HepG2 (cell line): ENCODE results near the gene CPNE5. TPM values are rescaled to one million over a fixed set of nuclear protein-coding genes. Genes with fewer than 3 reads are reported as not detected.

ENCODE experiments used
- ATAC-seq: fragments of 200-7000 bp; cut with Tn5 transposase; 3 replicates; pipeline ENCODE4 v1.9.1; 2020; ENCODE audit warnings: mild to moderate bottlenecking, moderate library complexity
- BruUV-seq: library from RNA; stranded (reverse); fragments of 400-500 nt; replicated peaks from 2 replicates; lab custom pipeline; 2021; lab: Mats Ljungman, UMichigan
- CTCF ChIA-PET: fragments of 300-600 bp; formaldehyde crosslinking; extraction: SDS; loops from one replicate; lab custom pipeline; 2021; ENCODE audit warnings: low total read pairs, inconsistent platforms, low intra/inter-chr PET ratio; lab: Yijun Ruan, JAX
- POLR2A ChIA-PET: fragments of 350-600 bp; sonication (Branson Sonifier 250); formaldehyde crosslinking; loops from one replicate; lab custom pipeline; 2020; ENCODE audit warnings: antibody characterized with exemption, inconsistent platforms; lab: Yijun Ruan, JAX
- DNase-seq: peaks from one replicate; pipeline ENCODE4 v3.0.0-alpha.2; 2015; ENCODE audit warnings: low spot score
- FAIRE-seq: peaks from 3 replicates; lab custom pipeline; 2011; peaks lifted over from hg19 to GRCh38; lab: Jason Lieb, UNC
- H2AFZ ChIP-seq: one replicate; pipeline ENCODE4 v1.6.1; 2011; ENCODE audit warnings: low read length, inconsistent platforms
- H3K27ac ChIP-seq: fragments of 300-600 bp; 3 replicates; pipeline ENCODE4 v1.8.0; 2011; ENCODE audit warnings: mixed run types, mild to moderate bottlenecking, mixed read lengths, low read length, inconsistent platforms; ENCODE audit not compliant: insufficient read depth; ENCODE audit errors: extremely low read length
- H3K27me3 ChIP-seq, 2 experiments: fragments of 200-600 bp in 1 of 2; 2 replicates in 1 of 2; 3 replicates in 1 of 2; pipeline versions ENCODE4 v1.6.0 to v1.8.0; 2011; ENCODE audit warnings: low read length in 2 of 2, mild to moderate bottlenecking in 2 of 2, moderate library complexity in 2 of 2, inconsistent platforms in 1 of 2; ENCODE audit not compliant: insufficient read depth in 2 of 2, control insufficient read depth in 1 of 2
- H3K36me3 ChIP-seq, 2 experiments: fragments of 200-600 bp in 1 of 2; replicated peaks in 1 of 2; 2 replicates in 1 of 2; 3 replicates in 1 of 2; pipeline versions ENCODE4 v1.5.1 to v1.8.0; 2011; ENCODE audit warnings: low read length in 2 of 2, inconsistent platforms in 1 of 2; ENCODE audit not compliant: insufficient read depth in 2 of 2, control insufficient read depth in 1 of 2
- H3K4me1 ChIP-seq: 2 replicates; pipeline ENCODE4 v1.5.1; 2012; ENCODE audit warnings: low read length, inconsistent platforms; ENCODE audit not compliant: insufficient read depth
- H3K4me2 ChIP-seq: 2 replicates; pipeline ENCODE4 v1.6.0; 2011; ENCODE audit warnings: low read depth, low read length, inconsistent platforms
- H3K4me3 ChIP-seq, 3 experiments: fragments of 200-600 bp in 1 of 3; sonication (generic), shearing (Covaris generic) in 1 of 3; replicated peaks in 1 of 3; 2 replicates each; pipeline ENCODE4 v1.5.1; 2011 to 2016; ENCODE audit warnings: low read length in 3 of 3, inconsistent platforms in 2 of 3, low read depth in 2 of 3, mild to moderate bottlenecking in 2 of 3, control low read depth in 1 of 3, mixed read lengths in 1 of 3; ENCODE audit not compliant: insufficient read depth in 1 of 3
- H3K79me2 ChIP-seq: one replicate; pipeline ENCODE4 v1.6.1; 2011; ENCODE audit warnings: low read length, inconsistent platforms; ENCODE audit not compliant: insufficient read depth
- H3K9ac ChIP-seq: 2 replicates; pipeline ENCODE4 v1.6.0; 2011; ENCODE audit warnings: mild to moderate bottlenecking, low read depth, low read length, inconsistent platforms; ENCODE audit not compliant: insufficient read depth
- H3K9me3 ChIP-seq: 2 replicates; pipeline ENCODE4 v1.5.1; 2012; ENCODE audit warnings: mild to moderate bottlenecking, low read length
- H4K20me1 ChIP-seq: 2 replicates; pipeline ENCODE4 v1.6.0; 2011; ENCODE audit warnings: inconsistent platforms, mild to moderate bottlenecking, low read length, moderate library complexity; ENCODE audit not compliant: insufficient read depth
- DPF2 ChIP-seq: sonication (generic); formaldehyde crosslinking; IDR thresholded peaks from 2 replicates; pipeline ENCODE4 v1.4.0; 2020; ENCODE audit warnings: mild to moderate bottlenecking, low read depth, missing genetic modification reagents, borderline replicate concordance
- FOXP1 ChIP-seq, 2 experiments: fragments of 450-650 bp in 1 of 2; IDR thresholded peaks; 2 replicates each; pipeline ENCODE4 v1.6.1; 2017 to 2018; ENCODE audit warnings: antibody characterized with exemption in 1 of 2
- GZF1 ChIP-seq: sonication (generic); formaldehyde crosslinking; IDR thresholded peaks from 2 replicates; pipeline ENCODE4 v1.5.1; 2020; ENCODE audit warnings: mild to moderate bottlenecking, missing genetic modification reagents
- IRX3 ChIP-seq: sonication (generic); formaldehyde crosslinking; IDR thresholded peaks from 2 replicates; pipeline ENCODE4 v1.8.1; 2023; ENCODE audit warnings: mild to moderate bottlenecking, low read depth, missing genetic modification reagents, borderline replicate concordance
- SP4 ChIP-seq: sonication (generic); formaldehyde crosslinking; IDR thresholded peaks from 2 replicates; pipeline ENCODE4 v1.8.1; 2023; ENCODE audit warnings: mild to moderate bottlenecking, missing genetic modification reagents
- TAF15 ChIP-seq: fragments of 200-400 bp; formaldehyde crosslinking; IDR thresholded peaks from one replicate; pipeline ENCODE4 v1.6.1; 2018; ENCODE audit warnings: mild to moderate bottlenecking, low read depth, low read length; ENCODE audit not compliant: poor library complexity, severe bottlenecking
- ZFP90 ChIP-seq: sonication (generic); formaldehyde crosslinking; IDR thresholded peaks from 2 replicates; pipeline ENCODE4 v1.8.0; 2022; ENCODE audit warnings: missing genetic modification reagents, mild to moderate bottlenecking, inconsistent platforms, borderline replicate concordance
- ZMYM3 ChIP-seq: sonication (generic); formaldehyde crosslinking; IDR thresholded peaks from 2 replicates; pipeline ENCODE4 v1.5.1; 2020; ENCODE audit warnings: mild to moderate bottlenecking, missing genetic modification reagents
- ZNF446 ChIP-seq: sonication (generic); formaldehyde crosslinking; IDR thresholded peaks from 2 replicates; pipeline ENCODE4 v1.5.0; 2020; ENCODE audit warnings: mild to moderate bottlenecking, missing genetic modification reagents
- WGBS: methylation state at CpG from one replicate; pipeline ENCODE4 v1.1.6; 2017; ENCODE audit warnings: low lambda C conversion rate; 5-methylcytosine and 5-hydroxymethylcytosine counted together
- in situ Hi-C: cut with HindIII; loops from 2 replicates; pipeline ENCODE4 v1.10.0; 2017; ENCODE audit warnings: low pct_unique_long_range_greater_than_20kb; ENCODE audit not compliant: extremely low pct_ligation_motif_present
- intact Hi-C: fragments of 100-400 bp; cut with micrococcal nuclease; formaldehyde crosslinking; loops from one replicate; pipeline ENCODE4 v1.10.0; 2022; ENCODE audit not compliant: unreplicated experiment
- polyA plus RNA-seq, 8 experiments: library from polyadenylated mRNA; depleted of rRNA in 3 of 8; stranded (reverse) in 7 of 8; unstranded in 1 of 8; fragments of >200 nt; fragmentation: Illumina TruSeq in 4 of 8; extraction: Trizol in 4 of 8; gene quantifications; 2 replicates each; pipeline versions ENCODE4 v1.2.1 to v1.2.3, GENCODE V29; 2011 to 2016; ENCODE audit warnings: low read depth in 4 of 8, missing spikeins in 1 of 8, mixed read lengths in 1 of 8; ENCODE audit not compliant: insufficient read depth in 1 of 8
- total RNA-seq, 5 experiments: library from RNA; depleted of rRNA; stranded (reverse); fragments of >200 nt; fragmentation: Illumina TruSeq; extraction: Trizol; gene quantifications; 2 replicates each; pipeline ENCODE4 v1.2.3, GENCODE V29; 2016; ENCODE audit warnings: low read depth in 1 of 5
- TF ChIP-seq, protein P1 (sequence below): sonication (generic); formaldehyde crosslinking; IDR thresholded peaks from 2 replicates; pipeline ENCODE4 v1.4.0; 2020; ENCODE audit warnings: mild to moderate bottlenecking, missing genetic modification reagents, borderline replicate concordance
- TF ChIP-seq, protein P2 (sequence below): sonication (generic); formaldehyde crosslinking; IDR thresholded peaks from 2 replicates; pipeline ENCODE4 v1.5.1; 2020; ENCODE audit warnings: missing genetic modification reagents, mild to moderate bottlenecking, borderline replicate concordance
- TF ChIP-seq, protein P3 (sequence below): sonication (generic); formaldehyde crosslinking; IDR thresholded peaks from 2 replicates; pipeline ENCODE4 v1.4.0; 2020; ENCODE audit warnings: missing genetic modification reagents

The CPNE5 gene
- total and polyA plus RNA-seq, 2 of the 13 experiments (the other 11 are each of a cell fraction or from before 2014, with no cell fraction given): 0.16 TPM; not detected in 1

DNA sequence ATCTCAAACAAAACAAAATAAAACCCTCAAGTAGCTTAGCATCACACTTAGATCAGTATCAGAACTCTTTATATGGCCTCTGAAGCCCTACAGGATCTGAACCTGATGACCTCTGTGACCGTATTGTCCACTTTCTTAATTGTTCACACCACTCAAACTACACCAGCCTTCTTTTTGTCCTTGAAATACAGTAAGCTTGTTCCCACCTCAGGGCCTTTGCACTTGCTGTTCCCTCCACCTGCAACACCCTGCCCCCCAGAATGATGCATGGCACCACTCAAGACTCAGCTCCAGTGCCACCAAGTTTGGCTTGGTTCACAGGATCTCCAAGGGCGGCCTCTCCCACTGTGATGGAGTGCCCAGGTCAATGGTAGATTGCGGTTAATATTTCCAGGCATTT is 25.7 kb downstream of the CPNE5 start:
- BruUV-seq: no TSS peak
- no peak overlapping the region for H3K4me3 ChIP-seq
- H3K4me1 ChIP-seq: peaks cover 58% of the 10 kb centered on the region
- in situ Hi-C loops: loop anchor here (5.0 kb wide), 1 partner anchor 39 kb away; no protein-coding TSS in a partner anchor
- 39% methylated on average over 3 of the region's 3 CpGs for WGBS
- TF ChIP-seq ZNF446 (CRISPR knock-in tag): no peak
- no peak for TF ChIP-seq DPF2
- TF ChIP-seq SP4 (CRISPR knock-in tag): no peak
- TF ChIP-seq, protein P1, sequence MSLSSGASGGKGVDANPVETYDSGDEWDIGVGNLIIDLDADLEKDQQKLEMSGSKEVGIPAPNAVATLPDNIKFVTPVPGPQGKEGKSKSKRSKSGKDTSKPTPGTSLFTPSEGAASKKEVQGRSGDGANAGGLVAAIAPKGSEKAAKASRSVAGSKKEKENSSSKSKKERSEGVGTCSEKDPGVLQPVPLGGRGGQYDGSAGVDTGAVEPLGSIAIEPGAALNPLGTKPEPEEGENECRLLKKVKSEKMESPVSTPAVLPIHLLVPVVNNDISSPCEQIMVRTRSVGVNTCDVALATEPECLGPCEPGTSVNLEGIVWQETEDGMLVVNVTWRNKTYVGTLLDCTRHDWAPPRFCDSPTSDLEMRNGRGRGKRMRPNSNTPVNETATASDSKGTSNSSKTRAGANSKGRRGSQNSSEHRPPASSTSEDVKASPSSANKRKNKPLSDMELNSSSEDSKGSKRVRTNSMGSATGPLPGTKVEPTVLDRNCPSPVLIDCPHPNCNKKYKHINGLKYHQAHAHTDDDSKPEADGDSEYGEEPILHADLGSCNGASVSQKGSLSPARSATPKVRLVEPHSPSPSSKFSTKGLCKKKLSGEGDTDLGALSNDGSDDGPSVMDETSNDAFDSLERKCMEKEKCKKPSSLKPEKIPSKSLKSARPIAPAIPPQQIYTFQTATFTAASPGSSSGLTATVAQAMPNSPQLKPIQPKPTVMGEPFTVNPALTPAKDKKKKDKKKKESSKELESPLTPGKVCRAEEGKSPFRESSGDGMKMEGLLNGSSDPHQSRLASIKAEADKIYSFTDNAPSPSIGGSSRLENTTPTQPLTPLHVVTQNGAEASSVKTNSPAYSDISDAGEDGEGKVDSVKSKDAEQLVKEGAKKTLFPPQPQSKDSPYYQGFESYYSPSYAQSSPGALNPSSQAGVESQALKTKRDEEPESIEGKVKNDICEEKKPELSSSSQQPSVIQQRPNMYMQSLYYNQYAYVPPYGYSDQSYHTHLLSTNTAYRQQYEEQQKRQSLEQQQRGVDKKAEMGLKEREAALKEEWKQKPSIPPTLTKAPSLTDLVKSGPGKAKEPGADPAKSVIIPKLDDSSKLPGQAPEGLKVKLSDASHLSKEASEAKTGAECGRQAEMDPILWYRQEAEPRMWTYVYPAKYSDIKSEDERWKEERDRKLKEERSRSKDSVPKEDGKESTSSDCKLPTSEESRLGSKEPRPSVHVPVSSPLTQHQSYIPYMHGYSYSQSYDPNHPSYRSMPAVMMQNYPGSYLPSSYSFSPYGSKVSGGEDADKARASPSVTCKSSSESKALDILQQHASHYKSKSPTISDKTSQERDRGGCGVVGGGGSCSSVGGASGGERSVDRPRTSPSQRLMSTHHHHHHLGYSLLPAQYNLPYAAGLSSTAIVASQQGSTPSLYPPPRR: no peak
- no peak for TF ChIP-seq IRX3 (CRISPR knock-in tag)
- no peak for TF ChIP-seq ZMYM3 (CRISPR knock-in tag)
- TF ChIP-seq, protein P2, sequence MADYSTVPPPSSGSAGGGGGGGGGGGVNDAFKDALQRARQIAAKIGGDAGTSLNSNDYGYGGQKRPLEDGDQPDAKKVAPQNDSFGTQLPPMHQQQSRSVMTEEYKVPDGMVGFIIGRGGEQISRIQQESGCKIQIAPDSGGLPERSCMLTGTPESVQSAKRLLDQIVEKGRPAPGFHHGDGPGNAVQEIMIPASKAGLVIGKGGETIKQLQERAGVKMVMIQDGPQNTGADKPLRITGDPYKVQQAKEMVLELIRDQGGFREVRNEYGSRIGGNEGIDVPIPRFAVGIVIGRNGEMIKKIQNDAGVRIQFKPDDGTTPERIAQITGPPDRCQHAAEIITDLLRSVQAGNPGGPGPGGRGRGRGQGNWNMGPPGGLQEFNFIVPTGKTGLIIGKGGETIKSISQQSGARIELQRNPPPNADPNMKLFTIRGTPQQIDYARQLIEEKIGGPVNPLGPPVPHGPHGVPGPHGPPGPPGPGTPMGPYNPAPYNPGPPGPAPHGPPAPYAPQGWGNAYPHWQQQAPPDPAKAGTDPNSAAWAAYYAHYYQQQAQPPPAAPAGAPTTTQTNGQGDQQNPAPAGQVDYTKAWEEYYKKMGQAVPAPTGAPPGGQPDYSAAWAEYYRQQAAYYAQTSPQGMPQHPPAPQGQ (CRISPR knock-in tag): no peak
- no peak for TF ChIP-seq GZF1 (CRISPR knock-in tag)
- no peak for TF ChIP-seq ZFP90 (CRISPR knock-in tag)
- TF ChIP-seq, protein P3, sequence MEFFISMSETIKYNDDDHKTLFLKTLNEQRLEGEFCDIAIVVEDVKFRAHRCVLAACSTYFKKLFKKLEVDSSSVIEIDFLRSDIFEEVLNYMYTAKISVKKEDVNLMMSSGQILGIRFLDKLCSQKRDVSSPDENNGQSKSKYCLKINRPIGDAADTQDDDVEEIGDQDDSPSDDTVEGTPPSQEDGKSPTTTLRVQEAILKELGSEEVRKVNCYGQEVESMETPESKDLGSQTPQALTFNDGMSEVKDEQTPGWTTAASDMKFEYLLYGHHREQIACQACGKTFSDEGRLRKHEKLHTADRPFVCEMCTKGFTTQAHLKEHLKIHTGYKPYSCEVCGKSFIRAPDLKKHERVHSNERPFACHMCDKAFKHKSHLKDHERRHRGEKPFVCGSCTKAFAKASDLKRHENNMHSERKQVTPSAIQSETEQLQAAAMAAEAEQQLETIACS (CRISPR knock-in tag): no peak
- no peak for TF ChIP-seq TAF15
- no peak for TF ChIP-seq FOXP1 (IDR thresholded peaks at IDR 0.05)
- TF ChIP-seq FOXP1 (CRISPR knock-in tag; IDR thresholded peaks at IDR 0.05): no peak
- no peak overlapping the region for H3K4me2 ChIP-seq
- no peak overlapping the region for H3K9ac ChIP-seq
- H3K27ac ChIP-seq: no peak overlapping the region
- intact Hi-C loops: loop anchor here (1.0 kb wide), 1 partner anchor 35 kb away; no protein-coding TSS in a partner anchor
- no peak overlapping the region for H2AFZ ChIP-seq
- H3K79me2 ChIP-seq: no peaks in the 10 kb centered on the region
- H3K9me3 ChIP-seq: no peaks in the 10 kb centered on the region
- ATAC-seq: no peak
- ChIA-PET POLR2A (no interaction called here), CTCF (no interaction called here)
- no peaks in the 10 kb centered on the region for H4K20me1 ChIP-seq
- no peak for FAIRE-seq
- no peaks in the 10 kb centered on the region for H3K36me3 ChIP-seq
- no peak for DNase-seq
- peaks cover 3 to 25% of the 10 kb centered on the region in 2 experiments; a peak in 4 of 5 replicates for H3K27me3 ChIP-seq
